GM19193 (cell line): ENCODE results near the gene CDC45.

Experiments
- POLR2A ChIP-seq: IDR thresholded peaks from 4 replicates; pipeline ENCODE4 v1.6.1; 2011; ENCODE audit not compliant: insufficient read depth, insufficient read length; ENCODE audit errors: extremely low read depth

The CDC45 gene

GRCh38 chr22:19510919-19511341, 31.2 kb downstream of the CDC45 start:
- no peak for TF ChIP-seq POLR2A

GRCh38 chr22:19513823-19514222, 34.1 kb downstream of the CDC45 start:
- TF ChIP-seq POLR2A = no peak

GRCh38 chr22:19514831-19515565, 35.3 kb downstream of the CDC45 start:
- TF ChIP-seq POLR2A = no peak

- no peak for TF ChIP-seq POLR2A
These were observed 36.1 kb downstream of the CDC45 start for GRCh38 chr22:19515654-19516377.

GRCh38 chr22:19516378-19517170, 36.9 kb downstream of the CDC45 start:
- no peak for TF ChIP-seq POLR2A

GRCh38 chr22:19517171-19517500, 37.4 kb downstream of the CDC45 start:
- no peak for TF ChIP-seq POLR2A

GRCh38 chr22:19517919-19518611, 38.3 kb downstream of the CDC45 start:
- TF ChIP-seq POLR2A = peak; percentile 0

GRCh38 chr22:19518635-19519034, 38.9 kb downstream of the CDC45 start:
- no peak for TF ChIP-seq POLR2A

GRCh38 chr22:19519041-19519926, 39.6 kb downstream of the CDC45 start:
- no peak for TF ChIP-seq POLR2A

- TF ChIP-seq POLR2A = no peak
These were observed 40.3 kb downstream of the CDC45 start for GRCh38 chr22:19520007-19520406.

- no peak for TF ChIP-seq POLR2A
These were observed 41.0 kb downstream of the CDC45 start for GRCh38 chr22:19520566-19521305.

- no peak for TF ChIP-seq POLR2A
These were observed 42.6 kb downstream of the CDC45 start for GRCh38 chr22:19522190-19522880.

GRCh38 chr22:19522881-19523239, 43.1 kb downstream of the CDC45 start:
- no peak for TF ChIP-seq POLR2A
